NB4 (cell line): Measurements from ENCODE around the gene SDK2.

Experiments used
- CTCF ChIP-seq: IDR thresholded peaks from one replicate; pipeline ENCODE4 v1.5.1; 2012; ENCODE audit warnings: low read depth, low read length
- POLR2A ChIP-seq: IDR thresholded peaks from 2 replicates; pipeline ENCODE4 v1.6.1; 2011; ENCODE audit warnings: mild to moderate bottlenecking; ENCODE audit not compliant: insufficient read length; ENCODE audit errors: extremely low read depth

GRCh38 chr17:73686126-73686525 is 41.9 kb upstream of the SDK2 start:
- no peak for TF ChIP-seq CTCF
- no peak for TF ChIP-seq POLR2A
